GM18861 (cell line): ENCODE results near the gene ZNF577.
"Not testable (repeated sequence)": the region's sequence is repeated elsewhere in the genome, so short reads cannot be mapped to it uniquely, and the experiment has no call there.

ENCODE experiments used
- ATAC-seq: cut with Tn5 transposase; IDR thresholded peaks from one replicate; pipeline ENCODE4 v1.9.1; 2021; ENCODE audit not compliant: unreplicated experiment

Gene ZNF577

DNA sequence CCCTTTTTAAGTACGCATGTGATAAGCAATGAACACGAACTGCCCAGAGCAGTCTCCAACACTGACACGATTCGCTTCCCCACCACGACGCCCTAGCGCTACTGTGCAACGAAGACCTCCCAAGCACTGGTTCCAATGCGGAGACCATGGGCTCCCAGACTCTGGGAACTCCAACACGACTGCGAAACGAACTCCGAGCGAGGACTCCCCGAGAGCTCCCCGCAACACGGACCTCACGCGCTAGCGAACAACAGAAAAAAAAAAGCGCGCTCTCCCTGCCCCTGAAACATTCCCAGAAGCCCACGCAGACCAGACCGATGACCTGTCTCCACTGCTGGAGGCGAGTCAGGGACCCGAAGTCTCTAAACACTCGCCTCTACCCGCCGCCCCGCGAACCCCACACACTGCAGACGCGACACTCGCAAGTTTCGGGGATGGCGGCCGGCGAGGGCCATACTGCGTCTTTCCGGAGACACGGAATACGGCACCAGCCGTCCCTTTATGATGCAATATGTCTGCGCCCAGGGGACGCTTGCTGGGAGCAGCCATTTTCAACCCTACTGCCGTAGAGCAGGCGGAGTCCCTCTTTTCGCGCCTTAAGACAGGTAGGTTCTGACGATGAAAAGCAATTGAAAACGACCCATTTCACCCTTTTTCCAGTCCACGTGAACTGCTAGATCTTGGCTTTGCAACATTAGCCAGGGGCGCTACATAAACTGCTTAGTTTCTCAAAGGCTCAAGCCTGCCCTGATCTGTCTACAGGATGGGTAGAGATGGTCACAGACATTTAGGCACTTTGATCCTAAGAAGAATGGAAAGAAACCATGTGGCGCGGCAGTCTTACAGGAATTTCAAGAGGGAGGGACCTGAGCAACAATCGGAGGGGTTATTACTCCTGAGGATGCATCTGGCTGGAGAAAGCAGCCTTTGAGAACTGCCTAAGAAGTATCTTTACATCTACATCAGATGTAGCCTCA, at the start of gene ZNF577:
TSS of gene ZNF577 (minus strand) at position 430 of the 977 bp plus-strand sequence. CDS start 7,569 bp downstream, outside the sequence.
- no peak for ATAC-seq

- ATAC-seq, result no peak
Measured at GRCh38 chr19:51931921-51932320, 44.2 kb upstream of the ZNF577 start.

DNA sequence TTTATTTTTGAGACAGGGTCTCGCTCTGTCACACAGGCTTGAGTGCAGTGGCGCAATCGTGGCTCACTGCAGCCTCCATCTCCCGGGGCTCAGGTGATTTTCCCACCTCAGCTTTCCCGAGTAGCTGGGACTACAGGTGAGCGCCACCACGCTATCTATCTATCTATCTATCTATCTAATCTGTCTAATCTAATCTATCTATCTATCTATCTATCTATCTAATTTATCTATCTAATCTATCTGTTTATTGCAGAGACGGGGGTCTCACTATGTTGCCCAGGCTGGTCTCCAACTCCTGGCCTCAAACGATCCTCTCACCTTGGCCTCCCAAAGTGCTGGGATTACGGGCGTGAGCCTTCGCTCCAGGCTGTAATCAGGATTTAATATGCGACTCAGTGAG, 40.1 kb upstream of the ZNF577 start:
- ATAC-seq, result no peak

GRCh38 chr19:51926784-51927741, 39.3 kb upstream of the ZNF577 start, which contains the start of gene ZNF613:
Gene ZNF613, plus strand, starts transcription at chr19:51927472. Its CDS starts 8,749 bp downstream, at chr19:51936221.
- peak; percentile 78 for ATAC-seq

- ATAC-seq, result no peak
Measured at GRCh38 chr19:51926426-51926783, 38.7 kb upstream of the ZNF577 start.

GRCh38 chr19:51921949-51922348, 34.2 kb upstream of the ZNF577 start:
- ATAC-seq, result no peak

DNA sequence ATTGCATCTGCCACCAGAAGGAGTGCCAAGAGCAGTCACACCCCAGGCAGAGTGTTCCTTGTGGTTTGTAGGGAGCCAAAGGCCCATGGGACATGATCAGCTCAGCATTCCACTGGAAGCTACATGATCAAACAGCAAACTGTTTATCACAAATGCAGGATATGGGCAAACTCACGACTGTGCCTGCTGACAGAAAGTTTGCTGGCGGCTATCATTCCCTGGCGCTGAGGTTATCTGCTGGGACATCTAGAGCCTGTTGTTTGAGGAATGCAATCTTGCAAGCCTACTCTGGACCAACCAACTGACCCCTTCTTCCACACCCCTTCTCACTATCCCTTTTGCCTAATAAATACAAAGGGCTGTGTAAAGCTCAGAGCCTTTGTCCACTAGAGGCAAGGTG, 31.9 kb upstream of the ZNF577 start:
- no peak for ATAC-seq

GRCh38 chr19:51916167-51916566, 28.4 kb upstream of the ZNF577 start:
- no peak for ATAC-seq

GRCh38 chr19:51915324-51915867, 27.6 kb upstream of the ZNF577 start:
- no peak for ATAC-seq

DNA sequence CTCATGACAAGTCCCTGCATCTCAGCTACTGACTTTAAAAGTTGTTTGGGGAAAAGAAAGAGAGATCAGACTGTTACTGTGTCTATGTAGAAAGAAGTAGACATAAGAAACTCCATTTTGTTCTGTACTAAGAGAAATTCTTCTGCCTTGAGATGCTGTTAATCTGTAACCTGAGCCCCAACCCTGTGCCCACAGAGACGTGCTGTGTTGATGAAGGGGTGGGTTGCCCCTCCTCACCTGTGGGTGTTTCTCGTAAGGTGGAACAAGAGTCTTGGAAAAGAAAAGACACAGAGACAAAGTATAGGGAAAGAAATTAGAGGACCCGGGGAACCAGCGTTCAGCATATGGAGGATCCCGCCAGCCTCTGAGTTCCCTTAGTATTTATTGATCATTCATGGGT, 20.2 kb upstream of the ZNF577 start:
- ATAC-seq, result not testable (repeated sequence)

DNA sequence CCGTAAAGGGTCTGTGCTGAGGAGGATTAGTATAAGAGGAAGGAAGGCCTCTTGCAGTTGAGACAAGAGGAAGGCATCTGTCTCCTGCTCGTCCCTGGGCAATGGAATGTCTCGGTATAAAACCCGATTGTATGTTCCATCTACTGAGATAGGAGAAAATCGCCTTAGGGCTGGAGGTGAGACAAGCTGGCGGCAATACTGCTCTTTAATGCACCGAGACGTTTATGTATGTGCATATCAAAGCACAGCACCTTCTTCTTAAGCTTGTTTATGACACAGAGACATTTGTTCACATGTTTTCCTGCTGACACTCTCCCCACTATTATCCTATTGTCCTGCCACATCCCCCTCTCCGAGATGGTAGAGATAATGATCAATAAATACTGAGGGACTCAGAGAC, 18.4 kb upstream of the ZNF577 start:
- not testable (repeated sequence) for ATAC-seq

GRCh38 chr19:51905639-51906038, 17.9 kb upstream of the ZNF577 start:
- not testable (repeated sequence) for ATAC-seq

- no peak for ATAC-seq
Measured at GRCh38 chr19:51905206-51905605, 17.5 kb upstream of the ZNF577 start.

DNA sequence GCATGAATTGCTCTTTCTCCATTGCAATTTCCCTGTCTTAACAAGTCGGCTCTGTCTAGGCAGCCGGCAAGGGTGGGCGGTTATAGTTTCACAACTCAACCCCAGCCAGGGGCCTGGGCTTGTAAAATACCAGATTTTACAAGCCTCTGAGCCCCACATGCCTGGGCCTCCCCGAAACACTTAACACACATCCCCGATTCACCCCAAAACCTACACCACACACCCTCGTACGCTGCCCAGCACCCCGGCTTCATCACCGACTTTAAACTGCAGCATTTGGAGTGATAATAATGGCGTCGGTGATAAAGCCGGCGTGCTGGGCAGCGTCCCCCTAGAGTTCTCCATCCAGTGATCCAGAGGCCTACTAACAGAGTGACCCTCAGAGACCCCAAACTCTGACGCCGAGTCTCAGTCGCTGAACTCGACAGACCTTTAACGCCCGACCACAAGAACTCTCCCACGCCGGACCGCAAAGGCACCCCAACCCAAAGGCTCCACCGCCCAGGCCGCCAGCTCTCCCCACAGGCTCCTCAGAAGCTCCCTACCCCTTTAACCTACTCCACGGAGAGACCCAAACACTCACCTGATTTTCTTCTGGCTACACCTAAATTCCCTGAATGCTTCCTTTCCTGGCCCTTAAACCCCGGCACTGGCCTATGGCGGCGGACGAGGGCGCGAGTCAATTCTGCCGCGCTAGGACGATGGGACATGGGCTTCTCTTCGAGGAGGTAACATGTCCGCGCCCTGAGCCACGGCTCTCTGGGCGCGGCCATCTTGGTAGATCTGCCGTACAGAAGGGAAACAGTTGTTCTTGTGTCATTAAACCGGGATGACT, 16.8 kb upstream of the ZNF577 start, which contains the start of gene ZNF649:
TSS of gene ZNF649 (minus strand) at position 687 of the 835 bp plus-strand sequence. CDS start 4,910 bp downstream, outside the sequence.
- peak; percentile 88 for ATAC-seq

GRCh38 chr19:51903192-51903591, 15.4 kb upstream of the ZNF577 start:
- no peak for ATAC-seq

DNA sequence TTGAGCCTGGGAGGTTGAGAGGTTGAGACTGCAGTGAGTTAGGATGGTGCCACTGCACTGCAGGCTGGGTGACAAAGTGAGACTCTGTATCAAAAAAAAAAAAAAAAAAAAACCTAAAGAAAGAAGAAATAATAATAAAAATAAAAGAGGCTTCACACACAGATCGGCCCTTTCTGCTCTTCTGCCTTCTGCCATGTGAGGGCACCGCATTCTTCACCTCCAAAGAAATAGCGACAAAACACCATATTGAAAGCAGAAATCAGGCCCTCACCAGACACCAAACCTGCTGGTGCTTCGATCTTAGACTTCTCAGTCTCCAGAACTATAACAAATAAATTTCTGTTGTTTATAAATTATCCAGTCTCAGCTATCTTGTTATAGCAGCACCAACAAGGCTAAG, 14.1 kb upstream of the ZNF577 start:
- ATAC-seq, result no peak

DNA sequence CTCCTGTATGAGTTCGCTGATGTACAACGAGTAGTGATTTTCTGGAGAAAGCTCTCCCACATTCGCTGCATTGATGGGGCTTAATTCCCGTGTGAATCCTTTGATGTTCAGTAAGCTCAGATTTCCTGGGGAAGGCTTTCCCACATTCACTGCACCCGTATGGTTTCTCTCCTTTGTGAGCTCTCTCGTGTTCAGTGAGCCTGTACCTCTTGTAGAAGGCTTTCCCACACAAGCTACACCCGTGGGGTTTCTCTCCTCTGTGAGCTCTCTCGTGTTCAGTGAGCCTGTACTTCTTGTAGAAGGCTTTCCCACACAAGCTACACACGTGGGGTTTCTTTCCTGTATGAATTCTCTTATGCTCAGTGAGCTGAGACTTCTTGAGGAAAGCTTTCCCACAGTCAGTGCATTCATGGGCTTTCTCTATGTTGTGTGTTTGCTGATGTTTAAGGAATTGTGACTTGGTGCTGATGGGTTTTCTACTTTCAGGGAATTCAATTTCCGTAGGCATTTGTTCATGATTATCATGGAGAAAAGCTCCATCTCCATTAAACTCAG, 3.5 kb upstream of the ZNF577 start:
- no peak for ATAC-seq

GRCh38 chr19:51889934-51890333, 2.2 kb upstream of the ZNF577 start:
- no peak for ATAC-seq

GRCh38 chr19:51884713-51885112, 3.0 kb downstream of the ZNF577 start:
- no peak for ATAC-seq

- ATAC-seq, result no peak
Measured at GRCh38 chr19:51882518-51882917, 5.2 kb downstream of the ZNF577 start.
